Hematopoietic multipotent progenitor cell treated with erythropoietin and hydrocortisone succinate and interleukin-3 and kit ligand, for 4 days (in vitro differentiated cells): Measurements from ENCODE around the gene RRAS2.
"Not testable (repeated sequence)": the region's sequence is repeated elsewhere in the genome, so short reads cannot be mapped to it uniquely, and the experiment has no call there.

Experiments
- DNase-seq: peaks from one replicate; pipeline ENCODE4 v3.0.0-alpha.2; 2015

The RRAS2 gene

GRCh38 chr11:14300661-14301304 is 58.2 kb downstream of the RRAS2 start:
- DNase-seq, result peak; percentile 86

GRCh38 chr11:14299921-14300320 is 59.1 kb downstream of the RRAS2 start:
- DNase-seq, result no peak

DNA sequence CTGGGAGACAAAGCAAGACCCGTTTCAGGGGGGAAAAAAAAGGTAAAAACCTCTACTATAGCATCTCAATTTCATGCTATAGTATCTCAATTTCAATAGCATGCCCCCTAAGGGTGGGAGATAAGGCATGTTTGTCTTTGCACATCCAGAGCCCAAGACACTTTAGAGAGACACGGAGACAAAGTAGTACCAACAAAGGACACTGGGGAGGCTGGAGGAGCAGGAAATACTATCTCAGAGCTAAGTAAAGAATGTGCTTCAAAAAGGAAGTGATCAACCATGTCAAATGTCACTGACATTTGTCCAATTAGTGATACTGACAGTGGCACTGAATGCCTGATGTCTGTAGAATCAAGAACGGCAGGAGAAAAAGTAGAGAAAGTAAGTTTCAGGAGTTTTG is 68.6 kb downstream of the RRAS2 start:
- no peak for DNase-seq

DNA sequence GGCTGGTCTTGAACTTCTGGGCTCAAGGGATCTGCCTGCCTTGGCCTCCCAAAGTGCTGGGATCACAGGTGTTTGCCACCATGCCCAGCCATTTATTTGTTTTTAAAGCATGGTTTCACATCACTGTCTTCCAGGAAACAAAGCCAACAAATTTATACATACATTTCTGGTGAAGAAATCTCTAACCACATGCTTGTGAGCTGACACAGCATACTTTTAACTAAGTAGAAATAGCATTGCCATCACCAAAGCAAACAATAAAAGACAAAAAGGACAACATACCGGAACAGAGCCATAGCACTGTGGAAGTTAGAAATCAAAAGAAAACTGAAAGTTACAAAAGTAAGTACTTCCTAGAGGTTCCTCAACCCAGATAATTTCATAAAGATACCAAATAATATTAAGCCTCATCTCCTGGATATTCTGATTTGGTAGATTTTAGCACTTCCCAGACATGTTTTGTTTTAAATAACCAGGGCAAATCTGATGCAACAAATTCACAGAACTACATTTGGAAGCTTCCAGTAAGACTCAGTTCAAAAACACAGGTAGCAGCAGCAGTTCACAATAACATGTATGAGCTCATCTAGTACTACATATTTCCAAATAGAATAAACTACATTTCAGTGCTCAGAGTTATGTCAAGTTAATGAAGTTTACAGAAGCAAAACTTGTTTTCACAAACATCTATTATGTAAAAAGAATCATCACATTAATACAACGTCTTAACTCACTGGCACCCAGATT is 70.6 kb downstream of the RRAS2 start:
- no peak for DNase-seq

DNA sequence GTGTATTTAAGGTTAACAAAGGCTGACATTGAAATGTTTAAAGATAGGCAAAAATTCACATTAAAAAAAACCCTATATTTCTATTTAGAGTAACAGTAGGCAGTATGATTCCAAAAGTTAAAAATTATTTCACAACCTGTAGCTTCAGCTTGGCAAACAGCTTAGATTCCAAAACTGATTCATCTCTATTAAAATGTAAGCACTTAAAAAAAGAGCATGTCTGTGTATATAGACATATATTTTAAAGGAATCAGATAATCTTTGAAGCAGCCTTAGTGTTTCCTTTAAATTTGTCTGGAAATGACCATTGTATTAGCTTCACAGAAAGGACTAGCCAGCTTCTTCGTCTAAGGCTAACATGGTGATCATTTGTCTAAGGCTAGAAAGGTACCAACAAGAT is 80.1 kb downstream of the RRAS2 start:
- DNase-seq, result not testable (repeated sequence)

GRCh38 chr11:14275076-14275475 is 83.9 kb downstream of the RRAS2 start:
- no peak for DNase-seq

DNA sequence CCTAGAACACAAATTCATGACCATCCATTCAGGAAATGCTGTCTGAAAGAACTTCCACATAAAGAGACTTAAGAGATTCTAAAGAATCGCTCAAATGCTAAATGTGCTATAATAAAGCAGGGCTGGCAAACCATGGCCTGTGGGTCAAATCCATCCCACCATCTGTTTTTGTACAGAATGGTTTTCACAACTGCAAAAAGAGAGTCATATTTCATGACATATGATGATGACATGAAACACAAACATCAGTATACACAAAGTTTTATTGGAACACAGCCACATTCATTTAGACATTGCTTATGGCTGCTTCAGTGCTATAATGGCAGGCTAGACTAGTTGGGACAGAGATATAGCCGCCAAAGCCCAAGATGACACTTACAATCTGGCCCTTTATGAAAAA is 85.1 kb downstream of the RRAS2 start:
- no peak for DNase-seq

DNA sequence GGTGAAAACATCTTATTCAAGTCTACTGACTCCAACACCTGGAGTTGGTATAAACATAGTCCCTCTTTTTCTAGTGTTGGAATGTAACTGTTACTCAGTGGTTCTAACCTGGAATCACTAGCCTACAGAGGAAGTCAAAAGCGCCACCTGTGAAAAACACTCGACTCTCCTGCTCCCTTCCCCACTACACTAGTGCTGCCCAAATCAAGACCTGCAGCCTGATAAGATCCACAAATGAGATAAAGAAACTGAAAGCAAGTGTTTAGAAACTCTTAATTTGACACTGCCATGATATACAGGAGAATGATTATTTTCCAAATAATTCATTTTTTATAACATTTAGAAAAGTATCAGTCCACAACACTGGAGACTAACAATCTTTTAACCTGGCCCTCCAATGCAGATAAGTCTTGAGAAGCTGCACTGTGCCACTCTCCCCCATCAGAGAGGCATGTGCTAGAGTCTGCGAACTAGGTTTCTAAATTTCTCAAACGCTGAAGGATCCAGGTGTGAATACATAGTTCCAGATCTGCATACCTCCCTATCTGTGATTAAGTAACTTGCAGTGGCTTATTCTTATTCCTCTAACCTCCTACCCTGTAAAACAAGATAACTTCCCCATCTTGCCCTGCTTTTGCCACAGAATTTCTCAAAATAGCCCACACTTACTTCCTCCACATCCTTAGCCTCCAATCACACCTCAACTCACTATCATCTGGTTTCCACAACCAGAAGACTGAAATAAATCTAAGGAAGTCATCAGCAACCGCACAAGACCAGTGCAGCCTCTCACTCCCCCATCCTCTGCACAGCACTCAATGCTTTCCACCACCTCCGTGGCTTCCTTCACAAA is 88.1 kb downstream of the RRAS2 start:
- DNase-seq, result peak; percentile 86

DNA sequence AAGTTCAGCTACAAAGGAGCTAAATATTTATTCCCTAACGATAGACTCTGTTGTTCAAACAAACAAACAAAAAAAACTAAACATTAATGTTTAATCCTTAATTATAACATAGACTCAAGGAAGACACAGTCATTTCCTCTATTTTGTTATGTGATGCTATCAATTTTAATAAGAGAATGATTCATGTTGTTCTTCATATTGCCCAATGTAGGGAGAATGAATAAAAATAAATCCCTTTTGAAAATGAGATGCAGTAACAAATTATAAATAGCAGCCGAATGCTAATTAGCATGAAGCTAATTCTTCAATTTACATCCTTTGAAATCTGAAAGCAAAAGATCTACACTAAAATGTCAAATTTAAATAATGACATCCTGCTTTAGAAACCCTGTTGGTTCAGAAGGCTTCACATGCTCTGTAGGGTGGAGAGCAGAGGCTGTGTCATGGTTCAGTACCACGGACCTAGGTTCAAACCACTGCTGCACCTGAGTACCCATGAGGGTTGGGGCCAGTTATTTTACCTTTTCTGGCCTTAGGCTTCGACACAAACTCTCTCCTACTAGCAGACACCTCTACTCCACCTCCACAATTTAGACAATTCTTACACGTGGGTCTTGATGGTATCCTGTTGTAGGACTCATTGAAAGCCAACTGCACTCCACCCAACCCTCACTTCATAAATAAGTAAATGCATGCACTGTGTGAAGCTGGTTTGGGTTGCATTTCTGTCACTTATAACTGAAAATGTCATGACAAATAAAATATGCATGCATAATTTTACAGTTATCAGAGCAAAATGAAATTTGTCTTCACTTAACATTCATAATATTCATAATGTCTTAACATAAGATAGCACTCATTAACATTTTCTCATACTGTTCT is 89.0 kb downstream of the RRAS2 start:
- DNase-seq, result no peak

GRCh38 chr11:14267861-14268635 is 90.9 kb downstream of the RRAS2 start:
- DNase-seq, result no peak

DNA sequence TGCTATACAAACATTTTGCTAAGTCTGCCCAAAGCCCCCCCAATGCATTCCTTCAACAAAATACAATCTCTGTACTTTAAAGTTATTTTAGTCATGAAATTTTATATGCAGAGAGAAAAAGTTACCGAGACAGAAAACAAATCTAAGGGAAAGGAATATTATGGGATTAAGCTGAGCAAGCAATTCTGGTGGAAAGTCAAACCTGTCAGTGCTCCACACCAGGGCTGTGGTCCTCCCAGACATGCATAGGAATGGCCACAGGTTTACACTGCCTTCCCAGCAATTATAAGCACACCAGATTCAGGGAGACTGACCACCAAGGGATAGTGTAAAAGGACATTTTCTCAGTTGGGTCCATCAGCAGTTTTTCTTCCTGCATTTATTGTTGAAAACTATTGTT is 92.4 kb downstream of the RRAS2 start:
- no peak for DNase-seq

DNA sequence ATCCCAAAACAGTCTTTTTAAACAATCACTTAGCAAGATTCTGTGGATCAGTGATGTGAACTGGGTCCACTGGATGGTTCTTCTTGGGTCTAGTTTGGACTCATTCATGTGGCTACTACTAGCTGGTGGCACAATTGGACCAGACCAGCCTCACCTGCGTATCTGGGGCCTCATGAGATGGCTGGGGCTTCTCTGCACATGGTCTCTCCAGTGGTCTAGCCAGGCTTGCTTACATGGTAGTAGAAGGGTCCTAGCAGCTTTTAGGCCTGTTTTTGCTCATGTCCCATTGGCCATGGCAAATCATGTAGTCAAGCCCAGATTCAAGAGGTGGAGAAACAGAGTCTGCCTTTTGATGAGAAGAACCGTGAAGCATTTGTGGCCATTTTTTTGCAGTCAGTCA is 94.0 kb downstream of the RRAS2 start:
- no peak for DNase-seq

DNA sequence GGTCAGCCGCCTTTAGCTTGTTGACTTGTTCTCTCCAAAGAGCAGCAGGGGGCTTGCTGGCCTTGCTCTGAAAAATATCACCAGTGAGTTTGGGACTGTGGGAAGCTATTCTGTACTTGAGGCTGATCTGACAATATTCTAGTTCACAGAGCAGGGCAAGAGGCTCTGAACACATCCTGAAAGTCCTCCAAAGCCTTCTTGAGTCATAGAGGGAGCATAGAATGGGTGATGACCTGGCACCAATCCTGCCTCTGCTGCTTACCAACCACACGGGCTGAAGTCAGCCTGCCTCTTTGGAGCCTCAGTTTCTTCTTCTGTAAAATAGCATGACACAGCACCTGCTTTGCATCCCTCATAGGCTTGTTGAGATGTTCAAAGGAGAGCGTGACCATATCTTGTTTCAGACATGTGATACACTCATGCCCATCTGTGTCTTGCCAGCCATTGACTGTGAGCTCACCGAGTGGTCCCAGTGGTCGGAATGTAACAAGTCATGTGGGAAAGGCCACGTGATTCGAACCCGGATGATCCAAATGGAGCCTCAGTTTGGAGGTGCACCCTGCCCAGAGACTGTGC is 96.6 kb downstream of the RRAS2 start:
- no peak for DNase-seq

- DNase-seq, result no peak
These were observed 97.9 kb downstream of the RRAS2 start for GRCh38 chr11:14261066-14261465.

- DNase-seq, result no peak
These were observed 99.1 kb downstream of the RRAS2 start for GRCh38 chr11:14259878-14260277.

DNA sequence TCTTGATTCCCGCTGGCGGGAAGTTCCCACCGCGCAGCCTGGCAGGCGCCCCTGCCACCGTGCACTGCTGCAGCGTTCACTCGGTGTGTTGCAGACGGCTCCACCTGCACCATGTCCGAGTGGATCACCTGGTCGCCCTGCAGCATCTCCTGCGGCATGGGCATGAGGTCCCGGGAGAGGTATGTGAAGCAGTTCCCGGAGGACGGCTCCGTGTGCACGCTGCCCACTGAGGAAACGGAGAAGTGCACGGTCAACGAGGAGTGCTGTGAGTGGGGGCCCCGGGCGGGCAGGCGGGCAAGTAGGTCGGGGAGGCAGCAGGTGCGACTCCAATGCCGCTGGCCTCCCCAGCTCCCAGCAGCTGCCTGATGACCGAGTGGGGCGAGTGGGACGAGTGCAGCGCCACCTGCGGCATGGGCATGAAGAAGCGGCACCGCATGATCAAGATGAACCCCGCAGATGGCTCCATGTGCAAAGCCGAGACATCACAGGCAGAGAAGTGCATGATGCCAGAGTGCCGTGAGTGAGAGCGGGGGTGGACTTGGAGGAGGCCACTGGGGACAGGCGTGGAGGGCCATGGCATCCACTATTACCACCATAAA is 99.7 kb downstream of the RRAS2 start:
- no peak for DNase-seq

GRCh38 chr11:14258221-14258935 is 100.6 kb downstream of the RRAS2 start:
- DNase-seq, result no peak

DNA sequence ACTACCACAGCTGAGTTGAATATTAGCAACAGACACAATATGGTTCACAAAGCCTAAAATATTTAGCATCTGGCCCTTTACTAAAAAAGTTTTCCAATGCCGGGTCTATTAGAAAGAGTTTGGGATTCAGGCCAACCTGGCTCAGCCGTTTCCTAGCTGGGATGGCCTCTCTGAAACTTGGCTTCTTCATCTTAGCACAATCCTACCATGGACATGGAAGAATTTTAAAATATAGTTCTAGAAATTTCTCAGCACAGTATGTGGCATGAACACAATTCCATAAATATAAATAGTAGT is 103.8 kb downstream of the RRAS2 start:
- DNase-seq, result no peak

GRCh38 chr11:14254533-14255237 is 104.3 kb downstream of the RRAS2 start:
- DNase-seq, result no peak

- DNase-seq, result no peak
These were observed 105.1 kb downstream of the RRAS2 start for GRCh38 chr11:14253840-14254239.
